Nephron progenitor cell (in vitro differentiated cells): Measurements from ENCODE around the gene KIF26B.

Source experiments
- DNase-seq: peaks from one replicate; pipeline ENCODE4 v3.0.0; 2021
- H3K27ac Mint-ChIP-seq: 2 replicates; pipeline ENCODE4 v1.8.0; 2021; ENCODE audit warnings: mild to moderate bottlenecking, moderate library complexity, mixed read lengths
- H3K27me3 Mint-ChIP-seq: 2 replicates; pipeline ENCODE4 v1.8.0; 2021; ENCODE audit warnings: mild to moderate bottlenecking, low read depth, mixed read lengths; ENCODE audit not compliant: poor library complexity
- H3K36me3 Mint-ChIP-seq: 2 replicates; pipeline ENCODE4 v1.8.0; 2021; ENCODE audit warnings: low read depth, mixed read lengths
- H3K4me1 Mint-ChIP-seq: 2 replicates; pipeline ENCODE4 v1.8.0; 2021; ENCODE audit warnings: mixed read lengths
- H3K4me3 Mint-ChIP-seq: 2 replicates; pipeline ENCODE4 v1.8.0; 2021; ENCODE audit warnings: mild to moderate bottlenecking, moderate library complexity, mixed read lengths
- H3K9me3 Mint-ChIP-seq: 2 replicates; pipeline ENCODE4 v1.8.0; 2021; ENCODE audit warnings: mild to moderate bottlenecking, moderate library complexity, mixed read lengths
- CTCF ChIP-seq: fragments of 200-600 bp; sonication (generic); IDR thresholded peaks from 2 replicates; pipeline ENCODE4 v1.5.0; 2021; ENCODE audit warnings: antibody characterized with exemption

The KIF26B gene

DNA sequence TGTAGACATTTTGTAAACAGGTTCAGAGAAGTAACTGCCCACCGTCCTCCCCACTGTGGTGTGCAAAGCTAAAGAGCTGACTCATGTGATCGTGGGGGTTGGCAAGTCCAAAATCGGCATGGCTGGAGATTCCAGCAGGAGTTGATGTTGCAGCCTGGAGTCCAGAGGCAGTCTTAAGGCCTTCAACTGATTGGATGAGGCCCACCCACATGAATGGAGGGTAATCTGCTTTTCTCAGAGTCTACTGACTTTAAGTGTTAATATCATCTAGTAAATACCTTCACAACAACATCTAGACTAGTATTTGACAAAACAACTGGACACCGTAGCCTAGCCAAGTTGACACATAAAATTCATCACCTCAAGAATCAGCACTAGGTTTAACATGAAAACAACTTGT, 281.6 kb downstream of the KIF26B start:
- H3K27ac Mint-ChIP-seq, result no peak overlapping the region
- peaks cover 65% of the 10 kb centered on the region for H3K4me1 Mint-ChIP-seq
- TF ChIP-seq CTCF, result no peak
- H3K9me3 Mint-ChIP-seq, result peaks cover 13% of the 10 kb centered on the region
- H3K4me3 Mint-ChIP-seq, result no peak overlapping the region
- peaks cover 47% of the 10 kb centered on the region for H3K36me3 Mint-ChIP-seq
- no peaks in the 10 kb centered on the region for H3K27me3 Mint-ChIP-seq
- DNase-seq, result no peak

DNA sequence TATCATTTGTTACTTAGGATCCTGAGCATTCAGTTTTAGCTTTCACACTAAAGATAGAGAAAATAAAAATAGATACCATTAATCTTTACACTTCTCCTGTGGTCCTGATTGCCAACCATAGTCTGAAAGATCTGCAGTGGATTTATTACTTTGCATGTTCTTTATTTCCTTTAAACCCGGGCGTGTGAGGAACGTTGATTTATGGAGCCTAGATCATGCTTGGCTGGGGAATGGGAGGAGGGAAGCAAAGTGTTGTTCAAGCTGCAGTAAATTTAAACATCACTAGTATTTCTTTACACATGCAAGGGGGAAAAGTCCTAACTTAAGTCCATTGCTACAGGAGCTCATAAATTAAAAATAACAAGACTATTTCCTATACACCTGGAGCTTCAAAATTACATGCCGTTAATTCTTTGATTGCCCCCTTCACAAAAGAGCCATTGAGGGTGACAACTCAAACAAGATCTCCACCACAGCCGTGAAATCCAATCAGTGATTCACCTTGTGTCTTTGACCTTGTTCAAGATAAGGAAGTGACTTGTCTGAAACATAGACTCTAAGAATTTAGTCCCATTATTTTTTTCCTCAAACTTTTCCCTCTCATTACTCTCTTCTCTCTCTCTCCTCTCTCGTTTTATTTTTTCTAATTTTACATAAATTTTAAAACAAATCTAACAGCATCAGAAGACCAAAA, 282.7 kb downstream of the KIF26B start:
- peaks cover 41% of the 10 kb centered on the region for H3K36me3 Mint-ChIP-seq
- DNase-seq, result no peak
- no peak for TF ChIP-seq CTCF
- peaks cover 65% of the 10 kb centered on the region for H3K4me1 Mint-ChIP-seq
- peaks cover 13% of the 10 kb centered on the region for H3K9me3 Mint-ChIP-seq
- no peak overlapping the region for H3K4me3 Mint-ChIP-seq
- no peaks in the 10 kb centered on the region for H3K27me3 Mint-ChIP-seq
- H3K27ac Mint-ChIP-seq, result peak overlapping the region; percentile 83

- DNase-seq, result no peak
Measured at GRCh38 chr1:245440922-245441321, 286.1 kb downstream of the KIF26B start.

DNA sequence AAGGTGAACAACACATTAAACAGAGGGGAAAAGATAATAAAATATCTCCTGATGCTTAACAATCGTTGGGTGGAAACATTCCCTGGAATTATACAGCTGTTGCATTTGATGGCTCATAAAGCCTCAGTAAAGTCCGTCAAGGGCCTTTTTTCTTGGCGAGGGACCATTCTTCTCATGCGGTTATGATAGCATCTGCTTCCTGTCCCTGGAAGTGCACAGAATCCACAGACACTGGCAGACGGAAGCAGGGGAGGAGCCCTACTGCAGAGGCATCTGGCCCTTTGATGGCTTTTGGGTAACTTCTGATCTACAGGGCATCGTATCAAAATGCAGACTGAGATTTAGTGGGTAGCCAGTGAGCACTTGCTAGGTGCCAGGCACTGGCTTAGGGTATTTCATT, 286.9 kb downstream of the KIF26B start:
- TF ChIP-seq CTCF, result no peak
- peaks cover 58% of the 10 kb centered on the region for H3K36me3 Mint-ChIP-seq
- H3K4me1 Mint-ChIP-seq, result peaks cover 67% of the 10 kb centered on the region
- peaks cover 25% of the 10 kb centered on the region for H3K9me3 Mint-ChIP-seq
- H3K4me3 Mint-ChIP-seq, result peak overlapping the region; percentile 25
- no peak for DNase-seq
- no peaks in the 10 kb centered on the region for H3K27me3 Mint-ChIP-seq
- peak overlapping the region; percentile 57 for H3K27ac Mint-ChIP-seq

More at GRCh38 chr1:245440922-245441321, 286.1 kb downstream of the KIF26B start:
- Mint-ChIP-seq H3K9me3 (peaks cover 18% of the 10 kb centered on the region), H3K4me3 (no peak overlapping the region), H3K27ac (peak overlapping the region; percentile 57), H3K4me1 (peaks cover 67% of the 10 kb centered on the region), H3K36me3 (peaks cover 55% of the 10 kb centered on the region), H3K27me3 (no peaks in the 10 kb centered on the region)
- TF ChIP-seq CTCF, result no peak

GRCh38 chr1:245444147-245444828, 289.5 kb downstream of the KIF26B start:
- Mint-ChIP-seq H3K4me1 (peaks cover 56% of the 10 kb centered on the region), H3K9me3 (peaks cover 26% of the 10 kb centered on the region), H3K27ac (peak overlapping the region; percentile 78), H3K4me3 (no peak overlapping the region), H3K36me3 (peaks cover 47% of the 10 kb centered on the region), H3K27me3 (no peaks in the 10 kb centered on the region)
- TF ChIP-seq CTCF, result no peak
- no peak for DNase-seq
